GM12874 (cell line): ENCODE measurements around the gene KDM6B.

Source experiments
- TF ChIP-seq, protein P1 (sequence below): IDR thresholded peaks from 2 replicates; pipeline ENCODE4 v1.5.1; 2011; ENCODE audit warnings: low read depth, mild to moderate bottlenecking, control low read depth, low read length, moderate library complexity; ENCODE audit not compliant: insufficient read depth

The KDM6B gene

DNA sequence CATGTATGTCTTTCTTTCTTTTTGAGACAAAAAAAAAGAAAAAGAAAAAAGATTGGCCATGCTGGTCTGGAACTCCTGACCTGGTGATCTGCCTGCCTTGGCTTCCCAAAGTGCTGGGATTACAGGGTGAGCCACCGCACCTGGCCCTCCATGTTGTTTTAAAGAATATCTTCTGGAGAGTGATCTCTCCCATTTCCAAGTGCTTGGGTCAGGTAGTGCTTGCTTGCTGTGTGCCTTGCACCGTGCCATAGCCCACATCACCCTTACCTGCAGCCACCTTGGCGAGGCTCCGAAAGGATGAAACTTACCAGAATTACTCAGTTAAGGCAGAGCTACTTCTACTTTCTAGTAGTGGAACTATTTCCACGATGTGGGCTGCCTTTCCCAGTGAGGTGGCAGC lies 19.0 kb upstream of the KDM6B start:
- TF ChIP-seq, protein P1, sequence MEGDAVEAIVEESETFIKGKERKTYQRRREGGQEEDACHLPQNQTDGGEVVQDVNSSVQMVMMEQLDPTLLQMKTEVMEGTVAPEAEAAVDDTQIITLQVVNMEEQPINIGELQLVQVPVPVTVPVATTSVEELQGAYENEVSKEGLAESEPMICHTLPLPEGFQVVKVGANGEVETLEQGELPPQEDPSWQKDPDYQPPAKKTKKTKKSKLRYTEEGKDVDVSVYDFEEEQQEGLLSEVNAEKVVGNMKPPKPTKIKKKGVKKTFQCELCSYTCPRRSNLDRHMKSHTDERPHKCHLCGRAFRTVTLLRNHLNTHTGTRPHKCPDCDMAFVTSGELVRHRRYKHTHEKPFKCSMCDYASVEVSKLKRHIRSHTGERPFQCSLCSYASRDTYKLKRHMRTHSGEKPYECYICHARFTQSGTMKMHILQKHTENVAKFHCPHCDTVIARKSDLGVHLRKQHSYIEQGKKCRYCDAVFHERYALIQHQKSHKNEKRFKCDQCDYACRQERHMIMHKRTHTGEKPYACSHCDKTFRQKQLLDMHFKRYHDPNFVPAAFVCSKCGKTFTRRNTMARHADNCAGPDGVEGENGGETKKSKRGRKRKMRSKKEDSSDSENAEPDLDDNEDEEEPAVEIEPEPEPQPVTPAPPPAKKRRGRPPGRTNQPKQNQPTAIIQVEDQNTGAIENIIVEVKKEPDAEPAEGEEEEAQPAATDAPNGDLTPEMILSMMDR, result no peak

DNA sequence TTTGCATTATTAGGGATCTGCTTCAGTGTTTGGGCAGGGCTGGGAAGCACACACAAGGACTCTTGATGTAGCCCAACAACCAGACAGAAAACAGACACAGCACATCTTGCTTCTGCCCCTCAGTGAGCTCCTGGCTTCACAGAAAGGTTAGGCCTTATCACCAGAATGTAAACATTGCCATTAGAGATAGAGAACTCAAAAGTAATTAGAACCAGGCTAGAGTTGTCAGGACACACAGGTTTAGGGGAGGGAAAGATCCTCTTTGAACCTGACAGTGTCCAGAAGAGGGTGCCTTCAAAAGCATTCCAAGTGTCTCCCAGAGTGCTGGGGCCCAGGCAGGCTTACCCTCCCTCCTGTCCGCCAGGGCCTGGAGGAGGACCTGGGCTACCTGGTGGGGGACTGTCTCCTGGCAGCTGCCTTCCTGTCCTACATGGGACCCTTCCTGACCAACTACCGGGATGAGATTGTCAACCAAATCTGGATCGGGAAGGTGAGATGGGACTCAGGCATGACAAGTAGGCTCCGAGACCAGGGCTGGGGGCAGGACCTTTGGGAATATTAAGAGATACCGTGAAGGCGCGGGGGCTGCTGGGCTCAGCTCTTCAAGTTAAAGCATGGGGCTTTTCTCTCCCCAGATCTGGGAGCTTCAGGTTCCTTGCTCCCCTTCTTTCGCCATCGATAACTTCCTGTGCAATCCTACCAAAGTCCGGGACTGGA lies 16.9 kb upstream of the KDM6B start:
- TF ChIP-seq, protein P1, result no peak

GRCh38 chr17:7817643-7817964 lies 16.4 kb upstream of the KDM6B start:
- TF ChIP-seq, protein P1, result no peak

DNA sequence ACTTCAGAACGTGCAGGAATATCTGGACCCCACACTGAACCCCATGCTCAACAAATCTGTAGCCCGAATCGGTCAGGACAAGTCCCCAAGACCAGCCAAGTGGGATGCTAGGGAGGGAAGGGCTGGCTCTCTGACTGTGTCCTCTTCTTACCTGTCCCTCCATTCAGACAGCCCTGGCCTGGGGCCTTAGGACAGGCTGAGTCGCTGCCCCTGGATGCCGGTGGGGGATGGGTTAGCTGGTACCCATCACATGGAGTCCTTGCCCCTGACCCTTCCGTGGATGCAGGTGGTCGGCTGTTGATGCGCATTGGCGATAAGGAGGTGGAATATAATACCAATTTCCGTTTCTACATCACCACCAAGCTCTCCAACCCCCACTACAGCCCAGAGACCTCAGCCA lies 16.0 kb upstream of the KDM6B start:
- TF ChIP-seq, protein P1, result no peak

DNA sequence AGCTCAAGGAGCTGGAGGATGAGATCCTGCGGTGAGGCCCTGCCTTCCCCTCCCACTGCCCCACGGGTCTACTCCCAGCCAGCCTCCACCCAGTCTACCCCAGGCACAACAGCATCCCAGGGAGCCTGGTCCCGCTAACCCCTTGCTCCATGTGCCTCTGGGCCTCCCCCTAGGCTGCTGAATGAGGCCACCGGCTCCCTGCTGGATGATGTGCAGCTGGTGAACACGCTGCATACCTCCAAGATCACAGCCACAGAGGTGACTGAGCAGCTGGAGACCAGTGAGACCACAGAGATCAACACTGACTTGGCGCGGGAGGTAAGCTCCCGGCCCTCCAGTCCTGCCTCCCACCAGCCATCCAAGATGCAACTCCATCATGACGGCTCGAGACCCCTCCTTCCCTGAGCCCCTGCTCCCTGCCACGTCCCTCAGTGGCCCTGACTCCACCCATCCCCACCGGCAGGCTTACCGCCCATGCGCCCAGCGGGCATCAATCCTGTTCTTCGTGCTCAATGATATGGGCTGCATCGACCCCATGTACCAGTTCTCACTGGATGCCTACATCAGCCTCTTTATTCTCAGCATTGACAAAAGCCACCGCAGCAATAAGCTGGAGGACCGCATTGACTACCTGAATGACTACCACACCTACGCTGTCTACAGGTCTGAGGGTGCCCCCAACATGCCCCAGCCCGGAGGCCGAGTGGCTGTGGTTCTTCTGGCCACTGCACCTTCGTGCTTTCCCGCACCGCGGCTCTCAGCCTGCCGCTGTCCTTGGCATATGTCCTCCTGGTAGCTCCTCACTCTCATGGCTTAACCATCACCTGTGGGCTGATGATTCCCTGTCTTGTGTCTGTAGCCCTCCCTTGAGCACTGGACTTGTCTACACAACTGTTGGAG lies 15.0 kb upstream of the KDM6B start:
- TF ChIP-seq, protein P1, result no peak

- TF ChIP-seq, protein P1, result no peak
Measured at GRCh38 chr17:7820231-7820630, 13.8 kb upstream of the KDM6B start.

DNA sequence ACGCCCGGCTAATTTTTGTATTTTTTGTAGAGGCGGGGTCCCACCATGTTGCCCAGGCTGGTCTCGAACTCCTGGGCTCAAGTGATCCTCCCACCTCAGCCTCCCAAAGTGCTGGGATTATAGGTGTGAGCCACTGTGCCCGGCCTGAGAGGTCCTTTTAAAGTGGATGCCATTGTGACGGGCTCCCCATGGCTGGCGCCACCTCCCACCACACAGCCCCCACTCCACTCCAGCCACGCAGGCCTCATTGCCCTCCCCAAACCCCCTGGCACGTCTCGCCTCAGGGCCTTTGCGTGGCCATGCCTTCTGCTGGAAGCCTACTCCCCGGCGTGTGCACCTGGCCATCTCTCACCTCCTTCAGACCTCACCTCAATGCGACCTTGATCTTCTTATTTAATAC lies 11.9 kb upstream of the KDM6B start:
- TF ChIP-seq, protein P1, result no peak
